Sigmoid colon (tissue), 4 donors: ENCODE data around the gene SLC12A3.

Experiments used
- POLR2AphosphoS5 ChIP-seq, 4 donors: sonication (generic); formaldehyde crosslinking; IDR thresholded peaks; one replicate each; pipeline ENCODE4 v1.6.1; 2017; ENCODE audit warnings: antibody characterized with exemption in 4 of 4
- TF ChIP-seq, protein P1 (sequence below), 4 experiments: fragments of 450-650 bp in 3 of 4; fragments of 200-600 bp in 1 of 4; IDR thresholded peaks; one replicate each; pipeline ENCODE4 v1.5.1; 2016 to 2019; ENCODE audit warnings: antibody characterized with exemption in 4 of 4, mild to moderate bottlenecking in 3 of 4, moderate library complexity in 2 of 4

DNA sequence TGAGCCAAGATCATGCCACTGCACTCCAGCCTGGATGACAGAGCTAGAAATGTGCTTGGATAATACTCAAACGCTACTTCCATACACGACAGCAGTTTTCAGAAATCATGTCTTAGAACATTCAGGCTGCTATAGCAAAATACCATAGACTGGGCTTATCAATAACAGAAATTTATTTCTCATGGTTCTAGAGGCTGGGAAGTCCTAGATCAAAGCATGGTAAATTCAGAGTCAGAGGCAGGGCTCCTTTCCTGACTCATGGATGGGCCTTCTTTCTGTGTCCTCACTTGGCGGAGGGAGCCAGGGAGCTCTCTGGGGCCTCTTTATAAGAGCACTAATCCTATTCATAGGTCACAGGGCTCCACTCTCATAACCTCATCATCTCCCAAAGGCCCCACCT is 42.4 kb downstream of the SLC12A3 start:
- TF ChIP-seq POLR2AphosphoS5 (IDR thresholded peaks at IDR 0.05) = no peak
- TF ChIP-seq, protein P1, sequence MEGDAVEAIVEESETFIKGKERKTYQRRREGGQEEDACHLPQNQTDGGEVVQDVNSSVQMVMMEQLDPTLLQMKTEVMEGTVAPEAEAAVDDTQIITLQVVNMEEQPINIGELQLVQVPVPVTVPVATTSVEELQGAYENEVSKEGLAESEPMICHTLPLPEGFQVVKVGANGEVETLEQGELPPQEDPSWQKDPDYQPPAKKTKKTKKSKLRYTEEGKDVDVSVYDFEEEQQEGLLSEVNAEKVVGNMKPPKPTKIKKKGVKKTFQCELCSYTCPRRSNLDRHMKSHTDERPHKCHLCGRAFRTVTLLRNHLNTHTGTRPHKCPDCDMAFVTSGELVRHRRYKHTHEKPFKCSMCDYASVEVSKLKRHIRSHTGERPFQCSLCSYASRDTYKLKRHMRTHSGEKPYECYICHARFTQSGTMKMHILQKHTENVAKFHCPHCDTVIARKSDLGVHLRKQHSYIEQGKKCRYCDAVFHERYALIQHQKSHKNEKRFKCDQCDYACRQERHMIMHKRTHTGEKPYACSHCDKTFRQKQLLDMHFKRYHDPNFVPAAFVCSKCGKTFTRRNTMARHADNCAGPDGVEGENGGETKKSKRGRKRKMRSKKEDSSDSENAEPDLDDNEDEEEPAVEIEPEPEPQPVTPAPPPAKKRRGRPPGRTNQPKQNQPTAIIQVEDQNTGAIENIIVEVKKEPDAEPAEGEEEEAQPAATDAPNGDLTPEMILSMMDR (IDR thresholded peaks at IDR 0.05) = no peak
